ENCODE results near the gene TOMM7. TPM values are rescaled to one million over a fixed set of nuclear protein-coding genes. Genes with fewer than 3 reads are reported as not detected.

TOMM7 gene
- polyA plus RNA-seq, 2 of the 4 experiments (the other 2 are of a cell fraction), result 526 to 685 TPM

- H3K9me3 ChIP-seq, result no peaks in the 10 kb centered on the region
- ChIA-PET CTCF (interaction anchor here (2.4 kb wide), 1 partner anchor 288 kb away, joined by 8 read pairs; no protein-coding TSS in a partner anchor), POLR2A (no interaction called here)
- H3K4me2 ChIP-seq, result no peak overlapping the region
- no peak for TF ChIP-seq CHD2 (IDR thresholded peaks at IDR 0.05; ENCODE audit: low read length, partially characterized antibody)
- no peak for TF ChIP-seq HOXA7 (CRISPR knock-in tag; IDR thresholded peaks at IDR 0.05)
- TF ChIP-seq EHF (CRISPR knock-in tag; IDR thresholded peaks at IDR 0.05), result no peak
- TF ChIP-seq HOXB5 (CRISPR knock-in tag; IDR thresholded peaks at IDR 0.05), result no peak
- no peak for TF ChIP-seq EP300 (IDR thresholded peaks at IDR 0.05)
- TF ChIP-seq ELK1 (IDR thresholded peaks at IDR 0.05; ENCODE audit: low read depth, low read length), result no peak
- no peak for TF ChIP-seq RFX5 (IDR thresholded peaks at IDR 0.05)
- TF ChIP-seq RNF2 (IDR thresholded peaks at IDR 0.05; ENCODE audit: borderline replicate concordance, low read depth), result no peak
- no peak for TF ChIP-seq SREBF2 (IDR thresholded peaks at IDR 0.05)
- TF ChIP-seq KDM1A (IDR thresholded peaks at IDR 0.05; ENCODE audit: low read depth), result no peak
- TF ChIP-seq NPAS2 (CRISPR knock-in tag; IDR thresholded peaks at IDR 0.05; ENCODE audit: borderline replicate concordance), result no peak
- TF ChIP-seq CTCF (IDR thresholded peaks at IDR 0.05), result no peak
- H3K4me1 ChIP-seq, result no peaks in the 10 kb centered on the region
- no peak overlapping the region for H3K27ac ChIP-seq
- 6% methylated on average over 2 of the region's 2 CpGs for WGBS (ENCODE audit: missing lambda C conversion rate)
- DNase-seq (ENCODE audit: low read depth in 1 of 2, low spot score in 1 of 2) (no peak), FAIRE-seq (no peak), ATAC-seq (no peak)
- H3K4me3 ChIP-seq, result no peak overlapping the region
Observed at GRCh38 chr7:22849172-22849571, 26.5 kb upstream of the TOMM7 start.

DNA sequence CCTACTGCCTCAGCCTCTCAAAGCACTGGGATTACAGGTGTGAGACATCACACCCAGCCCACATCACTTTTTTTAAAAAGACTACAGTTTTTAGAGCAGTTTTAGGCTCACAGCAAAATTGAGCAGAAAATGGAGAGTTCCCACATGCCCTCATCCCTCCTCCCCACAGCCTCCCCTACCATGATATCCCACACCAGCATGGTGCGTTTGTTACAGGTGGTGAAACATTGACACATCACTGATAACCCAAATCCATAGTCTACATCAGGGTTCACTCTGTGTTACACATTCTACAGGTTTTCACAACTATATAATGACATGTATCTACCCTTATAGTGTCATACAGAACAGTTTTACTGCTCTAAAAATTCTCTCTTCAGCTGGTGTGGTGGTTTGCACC, 24.3 kb upstream of the TOMM7 start:
- DNase-seq (ENCODE audit: low read depth in 1 of 2, low spot score in 1 of 2), result no peak
- ChIA-PET POLR2A (no interaction called here), CTCF (no interaction called here)
- H3K4me2 ChIP-seq, result no peak overlapping the region
- ATAC-seq, result no peak
- no peak for FAIRE-seq
- no peaks in the 10 kb centered on the region for H3K9me3 ChIP-seq
- no peak overlapping the region for H3K27ac ChIP-seq
- TF ChIP-seq FOSB (CRISPR knock-in tag; IDR thresholded peaks at IDR 0.05) (no peak), CBX8 (IDR thresholded peaks at IDR 0.05) (no peak), NPAS2 (CRISPR knock-in tag; IDR thresholded peaks at IDR 0.05; ENCODE audit: borderline replicate concordance) (no peak), EP300 (IDR thresholded peaks at IDR 0.05) (no peak), RARB (CRISPR knock-in tag; IDR thresholded peaks at IDR 0.05) (no peak), RNF2 (IDR thresholded peaks at IDR 0.05; ENCODE audit: borderline replicate concordance, low read depth) (no peak), POLR2AphosphoS2 (conservative IDR thresholded peaks at IDR 0.05; ENCODE audit: low read length) (no peak), HMGXB4 (CRISPR knock-in tag; IDR thresholded peaks at IDR 0.05; ENCODE audit: borderline replicate concordance) (no peak), SMC3 (IDR thresholded peaks at IDR 0.05) (no peak), CHD2 (IDR thresholded peaks at IDR 0.05; ENCODE audit: low read length, partially characterized antibody) (no peak), HDAC2 (IDR thresholded peaks at IDR 0.05) (no peak), JUN (IDR thresholded peaks at IDR 0.05) (no peak), ZC3H11A (IDR thresholded peaks at IDR 0.05) (no peak), ELK1 (IDR thresholded peaks at IDR 0.05; ENCODE audit: low read depth, low read length) (no peak), POLR2A (IDR thresholded peaks at IDR 0.05; ENCODE audit: low read length) (no peak), ESRRA (IDR thresholded peaks at IDR 0.05; ENCODE audit: borderline replicate concordance, low read length) (no peak), CEBPB (IDR thresholded peaks at IDR 0.05) (no peak), SREBF2 (IDR thresholded peaks at IDR 0.05) (no peak)
- TF ChIP-seq, protein P1, sequence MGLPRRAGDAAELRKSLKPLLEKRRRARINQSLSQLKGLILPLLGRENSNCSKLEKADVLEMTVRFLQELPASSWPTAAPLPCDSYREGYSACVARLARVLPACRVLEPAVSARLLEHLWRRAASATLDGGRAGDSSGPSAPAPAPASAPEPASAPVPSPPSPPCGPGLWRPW (IDR thresholded peaks at IDR 0.05), result no peak
- TF ChIP-seq, protein P2, sequence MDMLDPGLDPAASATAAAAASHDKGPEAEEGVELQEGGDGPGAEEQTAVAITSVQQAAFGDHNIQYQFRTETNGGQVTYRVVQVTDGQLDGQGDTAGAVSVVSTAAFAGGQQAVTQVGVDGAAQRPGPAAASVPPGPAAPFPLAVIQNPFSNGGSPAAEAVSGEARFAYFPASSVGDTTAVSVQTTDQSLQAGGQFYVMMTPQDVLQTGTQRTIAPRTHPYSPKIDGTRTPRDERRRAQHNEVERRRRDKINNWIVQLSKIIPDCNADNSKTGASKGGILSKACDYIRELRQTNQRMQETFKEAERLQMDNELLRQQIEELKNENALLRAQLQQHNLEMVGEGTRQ (IDR thresholded peaks at IDR 0.05), result no peak
- no peak overlapping the region for H3K4me3 ChIP-seq
- H3K4me1 ChIP-seq, result no peaks in the 10 kb centered on the region
- 23% methylated on average over 1 of the region's 1 CpG for WGBS (ENCODE audit: missing lambda C conversion rate)
